Fibroblast of lung (primary cell): ENCODE data around the gene FSTL4.

Source experiments
- CTCF ChIP-seq, 2 donors: IDR thresholded peaks in 1 of 2; conservative IDR thresholded peaks in 1 of 2; 1 replicate in 1 of 2; 2 replicates in 1 of 2; pipeline ENCODE4 v1.5.1; 2011 to 2012; ENCODE audit warnings: low read length in 2 of 2, control low read depth in 1 of 2, inconsistent platforms in 1 of 2, low read depth in 1 of 2, mild to moderate bottlenecking in 1 of 2
- EZH2 ChIP-seq: IDR thresholded peaks from 2 replicates; pipeline ENCODE4 v1.5.1; 2012; ENCODE audit warnings: low read length, control low read depth, mild to moderate bottlenecking; ENCODE audit errors: missing control alignments

DNA sequence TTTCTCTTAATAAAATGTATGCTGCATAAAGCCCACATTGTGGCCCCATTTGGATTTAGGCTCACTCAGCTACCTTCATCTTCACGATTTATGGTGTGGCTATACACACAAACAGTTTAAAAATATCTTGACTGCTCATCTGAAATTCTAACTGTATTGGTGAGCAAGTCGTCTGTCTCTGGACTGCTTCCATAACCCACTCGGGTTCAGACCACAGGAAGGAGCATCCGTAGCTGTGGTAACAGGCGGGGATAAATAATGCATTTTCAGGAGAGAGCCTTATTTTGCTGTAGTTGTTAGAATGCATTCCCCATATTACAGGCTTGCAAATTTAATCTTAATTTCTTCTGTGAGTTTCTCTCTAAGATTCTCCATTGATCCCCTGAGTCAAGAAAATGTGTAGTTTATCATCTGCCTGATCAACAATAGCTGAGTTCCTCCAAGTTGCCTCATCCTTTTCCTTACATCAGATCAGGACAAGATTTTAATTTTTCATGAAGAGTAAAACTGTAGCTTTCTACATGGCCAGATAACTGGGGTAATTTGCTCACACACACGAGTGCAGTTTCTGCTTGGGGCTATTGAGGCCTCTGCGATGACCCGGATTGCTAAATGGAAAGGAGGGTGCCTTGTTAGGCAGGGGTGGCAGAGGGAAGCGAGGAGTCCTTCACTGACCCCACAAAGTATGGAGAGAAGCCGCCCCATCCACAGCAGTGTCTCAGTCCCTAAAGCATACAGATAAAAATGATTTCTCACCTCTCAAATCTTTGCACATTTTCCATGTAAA is 133.9 kb downstream of the FSTL4 start:
- TF ChIP-seq EZH2: no peak
- no peak for TF ChIP-seq CTCF (conservative IDR thresholded peaks at IDR 0.05 in 1 of 2, IDR thresholded peaks at IDR 0.05 in 1 of 2; ENCODE audit: low read depth in 1 of 2, low read length in 2 of 2)
